Sciatic nerve (tissue), 2 donors: Measurements from ENCODE around the gene TESPA1. TPM values are rescaled to one million over a fixed set of nuclear protein-coding genes. Genes with fewer than 3 reads are reported as not detected.

Source experiments
- ATAC-seq: fragments of 200-7000 bp; cut with Tn5 transposase; one replicate; pipeline ENCODE4 v1.9.1; 2020; ENCODE audit warnings: mild to moderate bottlenecking, moderate library complexity
- DNase-seq: peaks from one replicate; pipeline ENCODE4 v3.0.0-alpha.2; 2020; ENCODE audit warnings: low spot score
- intact Hi-C: fragments of 100-400 bp; cut with DNase I; formaldehyde crosslinking; loops from one replicate; pipeline ENCODE4 v1.14.2; 2022
- total RNA-seq: library from RNA; stranded (reverse); fragmentation: NEBNext Ultra II Directional; extraction: Animal tissue kit (Norgen Biotek cat#: 25700); gene quantifications from one replicate; pipeline ENCODE4 v1.2.1, GENCODE V29; 2021
- donor health status: DM: no; HTN: no; CAD: no.
- donor health status: DM: no; HTN: no; CAD: no.

The TESPA1 gene
- total RNA-seq, 1 donor from 2014 or later, result 3.1 TPM

GRCh38 chr12:54929998-54930397 lies 54.6 kb downstream of the TESPA1 start:
- DNase-seq (no peak), ATAC-seq (no peak)
- intact Hi-C loops, result no loop called here

GRCh38 chr12:54926246-54926645 lies 58.3 kb downstream of the TESPA1 start:
- ATAC-seq (no peak), DNase-seq (no peak)
- intact Hi-C loops, result no loop called here

- DNase-seq, result no peak
- intact Hi-C loops, result no loop called here
- ATAC-seq, result no peak
These were observed 59.4 kb downstream of the TESPA1 start for GRCh38 chr12:54924972-54925707.

GRCh38 chr12:54917001-54917488 lies 67.5 kb downstream of the TESPA1 start:
- ATAC-seq (no peak), DNase-seq (no peak)
- intact Hi-C loops, result no loop called here

Other genes with a start within 250 kb of the TESPA1 start
- gene MUCL1, start 130.2 kb downstream of the TESPA1 start, total RNA-seq, result not detected
- gene NEUROD4, start 35.2 kb upstream of the TESPA1 start, total RNA-seq, result not detected
- gene OR9K2, start 141.6 kb upstream of the TESPA1 start, total RNA-seq, result not detected
- not detected for gene OR10A7, start 236.3 kb upstream of the TESPA1 start, total RNA-seq